ENCODE data around the gene MCOLN1.

DNA sequence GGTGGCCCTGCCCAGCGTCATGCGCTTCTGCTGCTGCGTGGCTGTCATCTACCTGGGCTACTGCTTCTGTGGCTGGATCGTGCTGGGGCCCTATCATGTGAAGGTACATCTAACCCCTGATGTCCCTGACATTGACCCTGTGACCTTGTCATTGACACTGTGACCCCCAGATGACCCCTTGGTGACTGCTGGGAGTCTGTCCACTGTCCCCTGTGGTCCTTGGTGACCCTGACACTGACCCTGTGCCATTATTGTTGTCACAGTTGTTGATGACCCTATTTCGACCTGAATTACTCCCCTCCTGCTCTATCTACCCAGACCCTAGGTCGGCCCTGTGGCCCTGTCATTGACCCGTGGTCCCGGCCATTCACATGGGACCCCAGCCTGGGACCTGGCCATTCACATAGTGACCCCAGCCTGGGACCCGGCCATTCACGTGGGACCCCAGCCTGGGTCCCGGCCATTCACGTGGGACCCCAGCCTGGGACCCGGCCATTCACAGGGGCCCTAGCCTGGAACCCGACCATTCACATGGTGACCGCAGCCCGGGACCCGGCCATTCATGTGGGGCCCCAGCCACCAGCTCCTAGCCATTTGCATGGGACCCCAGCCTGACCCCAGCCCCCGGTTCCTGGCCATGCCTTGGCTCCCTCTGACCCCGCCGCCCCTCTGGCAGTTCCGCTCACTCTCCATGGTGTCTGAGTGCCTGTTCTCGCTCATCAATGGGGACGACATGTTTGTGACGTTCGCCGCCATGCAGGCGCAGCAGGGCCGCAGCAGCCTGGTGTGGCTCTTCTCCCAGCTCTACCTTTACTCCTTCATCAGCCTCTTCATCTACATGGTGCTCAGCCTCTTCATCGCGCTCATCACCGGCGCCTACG lies 7.4 kb downstream of the MCOLN1 start:
- TF ChIP-seq, protein P1, sequence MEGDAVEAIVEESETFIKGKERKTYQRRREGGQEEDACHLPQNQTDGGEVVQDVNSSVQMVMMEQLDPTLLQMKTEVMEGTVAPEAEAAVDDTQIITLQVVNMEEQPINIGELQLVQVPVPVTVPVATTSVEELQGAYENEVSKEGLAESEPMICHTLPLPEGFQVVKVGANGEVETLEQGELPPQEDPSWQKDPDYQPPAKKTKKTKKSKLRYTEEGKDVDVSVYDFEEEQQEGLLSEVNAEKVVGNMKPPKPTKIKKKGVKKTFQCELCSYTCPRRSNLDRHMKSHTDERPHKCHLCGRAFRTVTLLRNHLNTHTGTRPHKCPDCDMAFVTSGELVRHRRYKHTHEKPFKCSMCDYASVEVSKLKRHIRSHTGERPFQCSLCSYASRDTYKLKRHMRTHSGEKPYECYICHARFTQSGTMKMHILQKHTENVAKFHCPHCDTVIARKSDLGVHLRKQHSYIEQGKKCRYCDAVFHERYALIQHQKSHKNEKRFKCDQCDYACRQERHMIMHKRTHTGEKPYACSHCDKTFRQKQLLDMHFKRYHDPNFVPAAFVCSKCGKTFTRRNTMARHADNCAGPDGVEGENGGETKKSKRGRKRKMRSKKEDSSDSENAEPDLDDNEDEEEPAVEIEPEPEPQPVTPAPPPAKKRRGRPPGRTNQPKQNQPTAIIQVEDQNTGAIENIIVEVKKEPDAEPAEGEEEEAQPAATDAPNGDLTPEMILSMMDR (IDR thresholded peaks at IDR 0.05) = no peak
- TF ChIP-seq EZH2phosphoT487 (IDR thresholded peaks at IDR 0.05) = no peak
